Heart left ventricle (tissue), 13 donors: ENCODE results near the gene PALD1.

Source experiments
- CTCF ChIP-seq, 12 donors: fragments of 200-600 bp; sonication (generic) in 4 of 12; IDR thresholded peaks; one replicate each; pipeline versions ENCODE4 v1.5.0 to v1.8.0; 2018 to 2022; ENCODE audit warnings: antibody characterized with exemption in 12 of 12, mild to moderate bottlenecking in 5 of 12
- POLR2A ChIP-seq, 2 donors: fragments of 450-650 bp; IDR thresholded peaks; one replicate each; pipeline ENCODE4 v1.6.1; 2017; ENCODE audit warnings: antibody characterized with exemption in 2 of 2, mild to moderate bottlenecking in 2 of 2, moderate library complexity in 2 of 2
- donor health status: ischemic (EF 13 %, LVEDD 7.1; RV severe dilation, severe dysfunction).
- donor health status: DM: no; HTN: yes; CAD: no.
- donor health status: DM: no; HTN: no; CAD: no.
- donor health status: ischemic (EF 25% LVEDD 6.9; RV normal size, moderate dysfunction).
- donor health status: ischemic (EF 25% LVEDD 5.7; RV mildly dilated, moderate dysfunction).
- donor health status: ischemic (EF 35%, LVEDD 5.7; RV mildly dilated, moderate dysfunction).
- donor health status: nonischemic (EF 11% LVEDD 7.7; RV severe dilation, severe dysfunction).
- donor health status: DM: yes; HTN: yes; CAD: no.
- donor health status: PGD.
- donor health status: ischemic (EF 29% LVEDD 5.4; RV normal size, mild dysfunction).
- donor health status: nonischemic (EF 23%, LVEDD 6.1; RV moderate dilation, normal function).

GRCh38 chr10:70456164-70456563 lies 22.4 kb upstream of the PALD1 start:
- TF ChIP-seq CTCF (IDR thresholded peaks at IDR 0.05) (no peak), POLR2A (IDR thresholded peaks at IDR 0.05) (no peak)
